Stimulated activated CD8-positive, alpha-beta memory T cell treated with anti-CD3 and anti-CD28 coated beads, Interleukin-12 subunit alpha, Interleukin-12 subunit beta, amount 100 ng/mL, for 4 hours (primary cell): Measurements from ENCODE around the gene GPATCH2.
"Not testable (repeated sequence)": the region's sequence is repeated elsewhere in the genome, so short reads cannot be mapped to it uniquely, and the experiment has no call there.

Source experiments
- DNase-seq: peaks from one replicate; pipeline ENCODE4 v3.0.0-alpha.2; 2020; ENCODE audit warnings: low read depth

GPATCH2 gene

DNA sequence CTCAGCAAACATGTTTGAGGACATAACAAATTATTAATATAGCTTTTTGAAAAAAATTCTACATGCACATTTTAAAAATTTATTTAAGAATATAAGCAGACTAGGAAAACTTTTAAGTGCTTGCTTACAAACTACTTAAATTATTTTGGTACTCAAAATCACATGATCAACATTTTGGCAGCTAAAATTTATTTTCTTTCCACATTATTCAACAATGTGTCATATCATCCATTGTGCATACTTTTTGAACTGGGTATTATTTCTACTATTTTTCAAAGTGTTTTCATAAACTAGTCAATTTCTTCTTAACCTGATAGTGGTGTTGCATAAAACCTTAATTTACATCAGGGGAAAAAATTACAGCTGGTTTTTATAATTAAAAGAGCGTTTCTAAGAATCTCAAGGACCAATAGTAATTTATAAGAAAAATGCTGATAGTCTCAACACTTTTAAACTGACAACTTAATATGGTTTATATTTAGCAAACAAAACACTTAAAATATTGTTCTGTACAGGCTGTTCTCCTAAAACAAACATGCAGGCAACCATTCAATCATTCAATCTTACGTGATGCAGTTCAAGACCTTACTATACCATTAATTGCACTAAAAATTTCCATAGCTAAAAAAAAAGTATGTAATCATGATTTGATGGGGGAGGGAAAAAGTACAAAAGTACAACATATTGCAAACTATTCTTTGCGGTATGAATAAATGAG lies 105.0 kb downstream of the GPATCH2 start:
- no peak for DNase-seq

DNA sequence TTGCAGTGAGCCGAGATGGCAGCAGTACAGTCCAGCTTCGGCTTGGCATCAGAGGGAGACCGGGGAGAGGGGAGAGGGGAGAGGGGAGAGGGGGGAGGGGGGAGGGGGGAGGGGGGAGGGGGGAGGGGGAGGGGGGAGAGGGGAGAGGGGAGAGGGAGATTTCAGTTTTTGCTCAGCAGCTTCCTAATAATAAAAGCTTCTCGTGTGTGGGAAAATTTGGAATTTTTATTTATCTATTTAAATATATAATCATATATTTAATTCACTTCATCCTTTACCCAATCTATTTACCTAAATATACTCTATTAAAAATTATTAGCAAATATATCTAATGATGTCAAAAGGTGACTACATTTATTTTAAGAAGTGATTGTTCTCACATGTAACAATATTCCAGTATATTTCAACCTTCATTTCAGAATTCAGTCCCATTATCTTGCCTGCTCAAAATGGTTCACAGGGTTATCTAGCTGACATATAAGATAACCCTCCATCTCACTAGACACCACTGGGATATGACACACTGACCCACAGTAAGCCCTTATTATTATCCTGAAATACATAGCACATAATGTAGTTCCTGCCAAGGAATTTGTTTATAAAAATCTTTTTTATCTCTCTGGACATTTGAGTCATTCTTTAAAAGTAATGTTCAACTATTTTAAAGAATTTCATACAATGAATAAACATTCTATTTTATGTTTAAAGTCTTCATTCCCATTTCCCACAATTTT lies 105.9 kb downstream of the GPATCH2 start:
- no peak for DNase-seq

DNA sequence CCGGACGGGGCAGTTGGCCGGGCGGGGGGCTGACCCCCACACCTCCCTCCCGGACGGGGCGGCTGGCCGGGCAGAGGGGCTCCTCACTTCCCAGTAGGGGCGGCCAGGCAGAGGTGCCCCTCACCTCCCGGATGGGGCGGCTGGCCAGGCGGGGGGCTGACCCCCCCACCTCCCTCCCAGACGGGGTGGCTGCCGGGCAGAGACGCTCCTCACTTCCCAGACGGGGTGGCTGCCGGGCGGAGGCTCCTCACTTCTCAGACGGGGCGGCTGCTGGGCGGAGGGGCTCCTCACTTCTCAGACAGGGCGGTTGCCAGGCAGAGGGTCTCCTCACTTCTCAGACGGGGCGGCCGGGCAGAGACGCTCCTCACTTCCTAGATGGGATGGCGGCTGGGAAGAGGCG lies 107.0 kb downstream of the GPATCH2 start:
- DNase-seq = not testable (repeated sequence)

DNA sequence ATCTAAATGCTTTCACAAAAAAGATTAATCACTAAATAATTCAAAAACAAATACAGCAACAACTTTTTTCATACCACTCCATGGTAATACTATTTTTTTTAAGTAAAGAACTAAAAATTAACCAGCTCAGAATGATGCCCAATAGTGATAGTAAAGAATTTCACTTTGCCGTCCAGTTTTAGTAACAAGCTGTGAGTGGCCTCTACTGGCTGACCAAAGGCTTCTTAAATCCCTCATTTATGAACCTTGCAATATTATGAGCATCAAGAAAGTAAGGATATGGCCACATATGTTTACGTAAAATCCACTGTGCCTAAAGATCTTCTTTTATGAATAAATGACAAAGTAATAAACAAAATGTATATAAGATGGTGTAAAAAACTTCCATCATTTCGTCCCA lies 108.6 kb downstream of the GPATCH2 start:
- no peak for DNase-seq

DNA sequence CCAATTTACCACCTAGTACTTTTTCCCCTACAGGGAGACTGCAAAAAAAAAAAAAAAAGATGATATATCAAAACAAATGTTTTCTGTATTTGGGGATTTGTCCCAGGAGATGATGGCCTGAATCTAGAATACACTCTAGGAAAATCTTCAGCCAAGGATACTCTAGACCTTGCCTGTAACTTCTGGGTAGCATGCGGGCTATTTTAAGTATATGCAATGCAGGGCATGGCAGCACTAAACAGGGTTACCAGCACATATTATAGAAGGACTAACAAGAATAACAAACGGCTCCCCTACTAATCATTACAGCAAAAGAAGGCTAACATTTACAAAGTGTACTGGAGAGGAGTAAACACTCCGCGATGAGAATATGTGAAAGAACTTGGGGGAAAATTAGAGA lies 109.6 kb downstream of the GPATCH2 start:
- no peak for DNase-seq

DNA sequence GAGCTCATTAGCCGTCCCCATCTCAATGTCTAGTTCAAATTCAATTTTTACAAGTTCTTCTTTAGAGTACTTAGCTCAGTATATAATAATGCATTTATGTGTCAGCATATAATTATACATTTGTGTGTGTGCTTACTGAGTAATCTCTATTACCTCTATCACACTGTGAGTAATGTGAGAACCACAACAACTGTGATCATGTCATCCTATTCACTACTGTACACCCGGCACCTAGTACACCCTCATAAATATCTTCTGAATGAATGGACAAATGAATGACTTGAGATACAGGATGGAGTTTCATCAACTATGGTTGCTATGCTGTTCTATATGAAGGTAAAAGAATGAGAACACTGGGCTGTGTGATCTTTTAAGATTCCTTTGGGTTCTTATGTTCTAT lies 124.0 kb downstream of the GPATCH2 start:
- DNase-seq = no peak

DNA sequence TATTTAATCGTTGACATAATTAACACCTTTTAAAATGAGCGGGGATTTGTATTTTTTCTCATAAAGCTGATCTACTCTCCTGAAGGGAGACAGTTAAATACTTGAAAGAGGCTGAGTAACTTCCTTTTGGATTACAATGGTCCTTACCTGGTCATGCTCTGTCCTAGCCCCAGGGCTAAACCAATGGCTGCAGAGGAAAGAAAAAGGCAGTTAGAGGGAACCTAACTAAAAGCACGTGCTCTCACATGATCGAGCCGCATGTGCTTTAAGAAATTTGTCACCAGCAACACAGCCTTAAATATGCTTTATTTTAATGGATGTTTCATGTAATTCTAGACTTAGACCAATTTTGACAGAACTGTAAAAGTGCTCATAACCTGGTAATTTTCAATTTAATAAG lies 132.7 kb downstream of the GPATCH2 start:
- DNase-seq = no peak

DNA sequence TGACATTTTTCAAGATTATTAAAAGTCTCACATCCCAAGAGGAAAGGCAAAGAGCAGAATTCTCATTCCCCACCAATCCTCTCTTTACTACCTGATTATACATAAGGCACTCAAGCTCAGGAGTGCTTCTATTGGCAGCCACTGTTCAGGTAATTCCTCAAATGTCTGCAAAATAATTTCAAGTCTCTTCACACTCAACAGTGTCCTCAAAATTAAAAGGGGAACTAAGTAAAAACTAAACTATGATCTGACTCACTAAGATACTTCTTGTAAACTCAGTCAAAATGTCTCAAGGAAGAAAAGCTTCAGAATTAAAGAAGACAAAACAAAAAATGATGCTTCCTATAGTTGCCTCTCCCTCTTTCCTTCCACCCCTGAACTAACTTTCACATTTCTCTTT lies 135.6 kb downstream of the GPATCH2 start:
- DNase-seq = no peak

DNA sequence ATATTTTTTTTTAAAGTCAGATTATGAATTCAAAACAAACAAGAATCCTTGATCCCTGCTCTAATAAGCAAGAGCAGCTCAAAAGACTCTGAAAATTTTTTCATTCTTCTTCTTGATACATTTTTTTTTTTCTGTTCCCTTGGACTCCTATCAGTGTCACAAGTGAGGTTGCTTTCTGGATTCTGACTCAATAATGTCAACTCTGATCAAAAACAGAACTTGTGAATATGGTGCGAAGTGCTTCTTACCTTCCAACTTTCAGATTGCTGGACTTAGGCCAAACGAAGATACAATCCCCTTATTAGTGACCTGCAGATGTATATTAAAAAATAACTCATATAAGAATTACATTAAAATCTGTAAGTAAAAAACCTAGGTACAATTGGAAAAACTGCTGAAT lies 136.1 kb downstream of the GPATCH2 start:
- no peak for DNase-seq

DNA sequence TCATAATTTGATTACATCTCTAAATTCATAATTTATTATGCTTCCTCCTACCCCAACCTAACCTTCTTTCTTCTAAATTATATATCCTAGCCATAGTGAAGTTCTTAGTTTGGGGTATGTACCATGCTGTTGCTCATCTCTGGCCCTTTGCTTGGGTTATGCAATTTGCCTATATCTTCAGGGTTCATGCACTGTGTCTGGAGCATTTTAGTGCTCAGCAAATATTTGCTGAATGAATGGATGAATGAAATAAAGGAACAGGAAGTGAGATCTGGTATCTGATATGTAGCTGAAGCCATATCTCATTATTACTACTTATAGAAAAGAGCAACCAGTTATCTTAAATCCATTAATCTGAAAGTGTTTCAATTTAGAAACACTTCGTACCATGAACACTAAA lies 137.6 kb downstream of the GPATCH2 start:
- no peak for DNase-seq

DNA sequence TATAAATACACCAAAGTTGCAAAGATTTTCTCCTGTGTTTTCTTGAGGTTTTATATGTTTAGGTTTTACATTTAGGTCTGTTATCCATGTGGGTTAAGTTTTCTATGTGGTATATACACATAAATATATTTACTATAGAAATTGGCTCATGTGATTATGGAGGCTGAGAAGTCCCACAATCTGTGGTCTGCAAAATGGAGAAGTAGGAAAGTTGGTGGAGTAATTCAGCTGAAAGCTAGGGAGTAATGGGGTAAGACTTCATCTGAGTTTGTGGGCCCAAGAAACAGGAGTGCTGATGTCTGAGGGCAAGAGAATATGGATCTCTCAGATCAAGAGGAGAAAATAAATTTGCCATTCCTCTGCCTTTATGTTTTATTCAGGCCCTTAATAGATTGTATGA lies 146.0 kb downstream of the GPATCH2 start:
- DNase-seq = no peak

DNA sequence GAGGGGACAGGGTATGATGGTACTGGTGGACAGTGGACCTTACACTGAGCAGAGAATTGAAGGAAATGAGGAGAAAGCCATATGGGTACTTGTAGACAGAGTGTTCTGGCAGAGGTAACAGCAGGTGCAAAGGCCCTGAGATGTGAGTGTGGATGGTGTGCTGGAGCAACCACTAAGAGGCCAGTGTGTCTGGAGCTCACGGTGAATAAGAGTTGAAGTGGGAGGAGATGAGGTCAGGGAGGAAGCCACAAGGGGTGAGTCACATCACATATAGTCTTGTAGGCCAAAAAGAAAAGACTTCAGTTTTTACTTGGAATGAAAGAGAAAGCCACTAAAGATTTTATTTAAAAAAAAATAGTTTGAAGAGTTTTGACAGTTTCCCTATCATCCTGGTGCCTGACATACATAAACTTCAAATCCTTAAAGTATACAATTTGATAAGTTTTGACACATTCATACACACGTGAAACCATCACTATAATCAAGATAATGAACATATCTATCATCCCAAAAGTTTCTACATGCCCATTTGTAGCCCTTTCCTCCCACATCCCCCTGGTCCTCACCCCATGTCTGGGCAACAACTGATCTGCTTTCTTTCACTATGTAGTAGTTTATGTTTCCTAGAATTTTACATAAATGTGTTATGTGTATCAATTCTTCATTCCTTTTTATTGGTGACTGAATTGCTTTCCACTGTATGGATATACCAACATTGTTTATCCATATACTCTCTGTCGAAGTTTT lies 148.4 kb downstream of the GPATCH2 start:
- DNase-seq = peak; percentile 1

DNA sequence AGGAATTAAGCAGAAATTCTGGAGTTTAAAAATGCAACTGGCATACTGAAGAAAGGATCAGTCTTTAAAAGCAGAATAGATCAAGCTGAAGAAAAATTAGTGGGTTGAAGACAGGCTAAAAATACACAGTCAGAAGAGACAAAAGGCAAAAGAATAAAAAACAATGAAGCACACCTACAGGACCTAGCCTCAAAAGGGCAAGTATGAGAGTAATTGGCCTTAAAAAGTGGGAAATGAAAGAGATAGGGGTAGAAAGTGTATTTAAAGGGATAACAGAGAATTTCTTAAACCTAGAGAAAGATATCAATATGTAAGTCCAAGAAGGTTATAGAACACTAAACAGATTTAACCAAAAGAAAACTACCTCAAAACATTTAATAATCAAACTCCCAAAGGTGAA lies 152.4 kb downstream of the GPATCH2 start:
- DNase-seq = no peak

DNA sequence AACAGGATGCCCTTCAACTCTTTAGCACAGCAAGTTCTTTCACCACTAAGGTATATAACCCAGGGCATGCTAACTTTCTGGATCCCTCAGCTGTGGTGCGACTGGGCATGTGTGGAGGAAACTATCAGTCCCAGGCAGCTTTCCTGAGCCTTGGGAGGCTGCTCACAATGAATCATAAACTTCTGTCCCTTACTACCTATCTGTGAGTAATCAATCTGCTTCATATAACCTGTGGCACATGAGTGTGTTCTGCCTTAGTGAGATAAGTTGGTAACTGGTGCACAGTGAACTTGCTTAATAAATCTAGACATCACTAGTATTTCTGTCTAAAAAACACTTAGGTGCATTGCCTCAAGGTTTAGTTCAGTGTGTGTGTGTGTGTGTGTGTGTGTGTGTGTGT lies 158.0 kb downstream of the GPATCH2 start:
- DNase-seq = no peak

DNA sequence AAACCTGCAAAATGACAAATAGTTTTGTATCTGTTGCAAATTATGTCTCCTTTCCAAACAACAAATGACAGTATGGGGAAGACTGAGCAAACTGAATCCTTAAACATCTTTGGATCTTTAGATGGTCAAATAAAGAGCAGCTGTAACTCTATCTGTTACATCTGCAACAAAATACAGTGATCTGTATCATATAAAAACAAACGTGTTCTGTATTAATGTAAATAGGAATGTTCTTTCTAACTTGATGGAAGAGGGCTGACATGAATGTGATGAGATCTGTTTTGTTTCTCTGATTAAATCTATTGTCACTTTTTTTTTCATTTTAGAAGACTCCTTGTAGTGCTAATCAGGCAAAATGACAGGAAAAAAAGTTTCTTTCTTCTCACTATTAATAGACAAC lies 159.5 kb downstream of the GPATCH2 start:
- DNase-seq = no peak

DNA sequence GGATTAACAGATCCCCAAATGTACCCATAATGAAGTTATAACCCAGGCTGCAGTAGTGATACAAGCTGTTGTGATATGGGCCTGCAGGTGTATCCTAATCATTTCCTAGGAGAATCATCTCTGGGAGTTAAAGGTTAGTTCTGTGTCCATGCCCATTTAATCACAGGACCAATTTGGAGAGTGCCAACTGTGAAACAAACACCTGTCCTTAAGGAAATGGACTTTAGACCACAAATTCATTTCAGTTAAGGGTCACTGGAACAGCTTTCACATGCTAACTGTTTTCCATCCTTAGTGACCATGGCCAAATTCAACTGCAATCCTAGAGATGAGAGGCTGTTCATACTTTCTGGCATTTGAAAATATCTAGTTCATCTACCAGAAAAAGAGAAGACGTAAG lies 160.9 kb downstream of the GPATCH2 start:
- DNase-seq = no peak

DNA sequence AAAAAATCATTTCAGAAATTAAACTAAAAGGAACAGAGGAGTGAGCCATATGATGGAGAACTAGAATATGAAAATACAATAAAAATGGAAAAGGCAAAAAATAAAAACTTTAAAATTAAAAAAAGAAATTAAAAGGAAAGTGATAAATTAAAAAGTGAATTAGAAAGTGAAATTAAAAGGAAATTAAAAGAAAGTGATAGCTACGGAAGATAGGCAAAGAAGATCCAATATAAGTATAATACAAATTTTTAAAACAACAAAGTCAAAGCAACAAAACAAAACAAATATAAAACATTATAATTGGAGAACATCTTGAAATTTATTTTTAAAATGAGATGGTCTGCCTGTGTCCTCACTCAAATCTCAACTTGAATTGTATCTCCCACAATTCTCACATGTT lies 165.8 kb downstream of the GPATCH2 start:
- no peak for DNase-seq

DNA sequence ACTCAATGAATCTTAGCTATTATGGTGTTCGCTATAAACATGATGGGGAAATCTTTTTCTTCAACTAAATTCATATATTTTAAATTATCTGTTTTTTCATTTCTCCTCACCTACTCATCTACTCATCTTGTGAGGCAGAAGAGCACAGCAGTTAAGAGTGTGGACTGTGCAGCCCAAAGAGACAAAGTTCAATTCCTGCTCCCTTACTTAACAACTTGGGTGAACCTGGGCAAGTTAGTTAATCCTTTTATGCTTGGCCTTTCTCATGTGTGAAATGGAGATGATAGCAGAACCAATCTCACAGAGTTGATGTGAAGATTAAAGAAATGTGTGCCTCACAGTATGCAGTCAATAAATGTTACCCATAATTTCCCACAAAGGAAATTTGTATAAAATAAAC lies 168.2 kb downstream of the GPATCH2 start:
- no peak for DNase-seq

DNA sequence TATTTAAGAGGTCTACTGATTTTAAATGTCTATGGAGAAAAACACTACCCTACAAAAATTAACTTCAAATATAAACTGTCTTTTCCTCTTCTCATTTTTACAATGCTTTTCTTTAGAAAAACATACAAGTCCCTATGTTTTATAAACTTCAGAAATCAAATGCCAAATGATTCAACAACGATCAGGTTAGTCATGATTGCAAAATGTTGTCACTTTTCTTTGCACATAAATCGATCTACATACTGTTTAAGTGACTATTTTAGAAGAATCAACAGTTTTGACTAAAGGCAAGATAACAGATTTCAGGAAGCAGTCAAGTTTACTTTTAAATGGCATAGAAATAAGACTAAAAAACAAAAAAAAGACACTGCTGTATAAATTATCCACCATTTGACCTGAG lies 168.7 kb downstream of the GPATCH2 start:
- DNase-seq = no peak

DNA sequence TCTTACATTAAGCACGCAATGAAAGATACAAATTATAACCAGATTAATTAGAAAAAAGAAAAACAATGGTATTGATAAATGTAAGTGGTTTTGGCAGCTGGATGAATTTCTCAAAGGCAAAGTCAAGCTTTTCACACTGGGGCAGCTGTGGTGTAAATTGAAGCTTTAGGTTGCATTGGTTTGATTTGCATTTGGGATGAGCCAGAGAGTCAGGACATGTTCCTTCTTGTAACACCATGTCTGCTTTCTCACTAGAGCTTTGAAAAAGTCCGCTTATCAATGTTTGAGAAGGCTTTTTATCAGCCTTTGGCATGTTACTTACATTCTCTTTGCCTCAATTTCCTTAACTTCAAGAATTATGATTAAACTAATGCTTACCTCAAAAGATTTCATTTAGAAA lies 173.9 kb downstream of the GPATCH2 start:
- DNase-seq = no peak

DNA sequence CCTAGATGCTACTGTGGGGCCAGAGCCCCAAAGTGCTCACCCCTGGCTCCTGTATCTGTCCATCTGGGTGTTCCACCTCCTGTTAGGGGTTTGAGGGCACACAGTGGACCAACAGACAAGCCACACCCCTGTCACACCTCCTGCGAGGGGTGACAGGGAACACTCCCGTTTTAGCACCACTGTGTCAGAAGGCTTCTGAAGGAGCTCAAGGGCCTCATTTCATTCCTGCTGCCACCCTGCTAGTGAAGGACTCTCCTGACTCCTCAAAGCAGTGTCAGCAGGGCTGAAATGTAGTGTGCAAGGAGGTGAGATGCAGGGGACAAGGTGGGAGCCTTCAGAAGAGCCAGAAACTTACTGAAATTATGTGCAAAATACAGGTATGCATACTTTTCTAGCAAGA lies 174.6 kb downstream of the GPATCH2 start:
- DNase-seq = no peak

DNA sequence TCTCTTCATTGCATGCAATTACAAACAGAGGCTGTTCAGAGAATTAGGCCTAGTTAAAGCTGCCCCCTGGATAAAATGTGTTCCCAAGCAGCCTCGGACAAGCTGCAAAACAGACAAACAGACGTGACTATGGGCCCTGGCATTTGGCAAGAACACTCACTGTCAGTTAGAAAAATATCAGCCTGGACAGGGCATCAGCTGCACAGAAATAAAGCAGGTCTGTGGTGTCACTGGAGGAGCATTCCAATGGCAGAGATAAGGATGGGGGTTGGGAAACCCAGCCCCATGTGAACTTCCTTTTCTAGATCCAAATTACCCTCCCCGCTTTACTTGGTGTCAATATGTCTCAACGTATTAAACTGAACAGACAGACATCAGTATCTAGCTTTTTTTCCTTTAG lies 177.1 kb downstream of the GPATCH2 start:
- DNase-seq = no peak

DNA sequence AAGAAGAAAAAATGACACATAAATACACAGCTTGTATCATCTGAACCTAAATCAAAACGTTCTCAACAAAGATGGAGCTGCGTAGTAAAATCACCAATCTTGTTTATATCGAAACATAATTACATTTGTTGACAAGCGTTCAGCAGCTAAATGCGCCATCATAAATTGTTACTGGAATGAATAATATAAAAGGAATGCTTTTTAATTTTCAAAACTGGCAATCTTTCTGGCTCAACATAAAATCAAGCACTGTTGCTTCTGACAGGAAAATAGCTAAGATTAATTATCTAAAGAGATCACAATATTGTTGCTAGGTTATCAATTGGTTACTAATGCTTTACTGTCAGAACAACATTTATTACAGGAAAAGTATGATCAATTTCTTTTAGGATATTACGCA lies 181.5 kb downstream of the GPATCH2 start:
- DNase-seq = no peak
